Large intestine (tissue), 3 donors: ENCODE measurements around the gene ENPP7. TPM values are rescaled to one million over a fixed set of nuclear protein-coding genes. Genes with fewer than 3 reads are reported as not detected.

Source experiments
- DNase-seq, 2 donors: peaks; one replicate each; pipeline versions ENCODE4 v3.0.0 to v3.0.0-alpha.2; 2013
- H3K27ac ChIP-seq: one replicate; pipeline ENCODE4 v1.5.1; 2013; ENCODE audit warnings: low read length
- H3K27me3 ChIP-seq: 2 replicates; pipeline ENCODE4 v1.6.1; 2013; ENCODE audit warnings: low read length; ENCODE audit not compliant: control insufficient read depth, insufficient read depth
- H3K36me3 ChIP-seq: 2 replicates; pipeline ENCODE4 v1.6.1; 2013; ENCODE audit warnings: low read length; ENCODE audit not compliant: control insufficient read depth, insufficient read depth
- H3K4me1 ChIP-seq: one replicate; pipeline ENCODE4 v1.6.1; 2013; ENCODE audit warnings: low read length; ENCODE audit not compliant: control insufficient read depth, insufficient read depth
- H3K4me3 ChIP-seq: one replicate; pipeline ENCODE4 v1.5.1; 2013; ENCODE audit warnings: low read length
- H3K9me3 ChIP-seq: one replicate; pipeline ENCODE4 v1.6.1; 2013; ENCODE audit warnings: mild to moderate bottlenecking, low read depth, low read length, moderate library complexity; ENCODE audit not compliant: control insufficient read depth
- WGBS: methylation state at CpG from one replicate; pipeline ENCODE4 v1.1.5; 2013; ENCODE audit warnings: low lambda C conversion rate; ENCODE audit not compliant: insufficient coverage; 5-methylcytosine and 5-hydroxymethylcytosine counted together
- polyA plus RNA-seq: library from polyadenylated mRNA; unstranded; fragments of 120-200 nt; gene quantifications from one replicate; pipeline ENCODE4 v1.2.1, GENCODE V29; 2013

Gene ENPP7
- polyA plus RNA-seq, 1 donor = 136 TPM

GRCh38 chr17:79690988-79691836, 39.5 kb upstream of the ENPP7 start:
- Histone ChIP-seq H3K9me3 (no peaks in the 10 kb centered on the region), H3K36me3 (no peaks in the 10 kb centered on the region), H3K27me3 (no peaks in the 10 kb centered on the region), H3K4me3 (no peak overlapping the region), H3K4me1 (peaks cover 9% of the 10 kb centered on the region), H3K27ac (no peak overlapping the region)
- WGBS = no CpG with 5 or more reads among the region's 21 CpGs
- DNase-seq = no peak

GRCh38 chr17:79691931-79692330, 38.8 kb upstream of the ENPP7 start:
- no peak overlapping the region for H3K4me3 ChIP-seq
- H3K36me3 ChIP-seq = no peaks in the 10 kb centered on the region
- peaks cover 10% of the 10 kb centered on the region for H3K4me1 ChIP-seq
- H3K27ac ChIP-seq = no peak overlapping the region
- no peak for DNase-seq
- H3K27me3 ChIP-seq = no peaks in the 10 kb centered on the region
- no CpG with 5 or more reads among the region's 9 CpGs for WGBS
- no peaks in the 10 kb centered on the region for H3K9me3 ChIP-seq

GRCh38 chr17:79693419-79693818, 37.3 kb upstream of the ENPP7 start:
- Histone ChIP-seq H3K9me3 (no peaks in the 10 kb centered on the region), H3K36me3 (no peaks in the 10 kb centered on the region), H3K4me1 (peaks cover 10% of the 10 kb centered on the region), H3K27me3 (no peaks in the 10 kb centered on the region), H3K4me3 (no peak overlapping the region), H3K27ac (no peak overlapping the region)
- no CpG with 5 or more reads among the region's 9 CpGs for WGBS
- DNase-seq = no peak

GRCh38 chr17:79695293-79695790, 35.4 kb upstream of the ENPP7 start:
- H3K9me3 ChIP-seq = no peaks in the 10 kb centered on the region
- no CpG with 5 or more reads among the region's 14 CpGs for WGBS
- no peaks in the 10 kb centered on the region for H3K36me3 ChIP-seq
- DNase-seq = no peak
- H3K4me1 ChIP-seq = peaks cover 15% of the 10 kb centered on the region
- H3K4me3 ChIP-seq = no peak overlapping the region
- no peak overlapping the region for H3K27ac ChIP-seq
- H3K27me3 ChIP-seq = no peaks in the 10 kb centered on the region

- WGBS = no CpG with 5 or more reads among the region's 14 CpGs
- H3K27me3 ChIP-seq = no peaks in the 10 kb centered on the region
- no peak for DNase-seq
Measured at GRCh38 chr17:79695797-79696609, 34.7 kb upstream of the ENPP7 start.

GRCh38 chr17:79696610-79696982, 34.1 kb upstream of the ENPP7 start:
- Histone ChIP-seq H3K4me1 (peaks cover 18% of the 10 kb centered on the region), H3K9me3 (no peaks in the 10 kb centered on the region), H3K4me3 (no peak overlapping the region), H3K27ac (no peak overlapping the region), H3K36me3 (no peaks in the 10 kb centered on the region), H3K27me3 (no peaks in the 10 kb centered on the region)
- no CpG with 5 or more reads among the region's 17 CpGs for WGBS
- no peak for DNase-seq

More at GRCh38 chr17:79695797-79696609, 34.7 kb upstream of the ENPP7 start:
- Histone ChIP-seq H3K4me1 (peaks cover 18% of the 10 kb centered on the region), H3K27ac (no peak overlapping the region), H3K36me3 (no peaks in the 10 kb centered on the region), H3K4me3 (no peak overlapping the region), H3K9me3 (no peaks in the 10 kb centered on the region)

- Histone ChIP-seq H3K4me3 (no peak overlapping the region), H3K4me1 (peaks cover 25% of the 10 kb centered on the region), H3K27ac (no peak overlapping the region), H3K27me3 (no peaks in the 10 kb centered on the region), H3K36me3 (no peaks in the 10 kb centered on the region), H3K9me3 (no peaks in the 10 kb centered on the region)
- 67% methylated on average over 1 of the region's 15 CpGs for whole genome bisulfite sequencing
- DNase-seq = no peak
Measured at GRCh38 chr17:79698146-79698846, 32.4 kb upstream of the ENPP7 start.

GRCh38 chr17:79699386-79700036, 31.2 kb upstream of the ENPP7 start:
- H3K4me3 ChIP-seq = no peak overlapping the region
- DNase-seq = no peak
- no CpG with 5 or more reads among the region's 12 CpGs for WGBS
- H3K27me3 ChIP-seq = no peaks in the 10 kb centered on the region
- no peak overlapping the region for H3K27ac ChIP-seq
- H3K9me3 ChIP-seq = no peaks in the 10 kb centered on the region
- H3K36me3 ChIP-seq = no peaks in the 10 kb centered on the region
- H3K4me1 ChIP-seq = peaks cover 25% of the 10 kb centered on the region

GRCh38 chr17:79700592-79700991, 30.2 kb upstream of the ENPP7 start:
- WGBS = no CpG with 5 or more reads among the region's 5 CpGs
- Histone ChIP-seq H3K9me3 (no peaks in the 10 kb centered on the region), H3K4me3 (no peak overlapping the region), H3K36me3 (no peaks in the 10 kb centered on the region), H3K4me1 (peaks cover 23% of the 10 kb centered on the region), H3K27ac (no peak overlapping the region), H3K27me3 (no peaks in the 10 kb centered on the region)
- DNase-seq = peak in 1 of 2 donors; percentile 71

GRCh38 chr17:79702034-79702433, 28.7 kb upstream of the ENPP7 start:
- no peaks in the 10 kb centered on the region for H3K9me3 ChIP-seq
- WGBS = no CpG with 5 or more reads among the region's 13 CpGs
- no peak overlapping the region for H3K4me3 ChIP-seq
- no peak for DNase-seq
- no peaks in the 10 kb centered on the region for H3K36me3 ChIP-seq
- peaks cover 17% of the 10 kb centered on the region for H3K4me1 ChIP-seq
- H3K27me3 ChIP-seq = no peaks in the 10 kb centered on the region
- H3K27ac ChIP-seq = no peak overlapping the region
